ENCODE data around the gene KCNJ14. TPM values are rescaled to one million over a fixed set of nuclear protein-coding genes. Genes with fewer than 3 reads are reported as not detected.

Gene KCNJ14
- total and polyA plus RNA-seq, 2 experiments from 2014 or later = 0.81 to 0.94 TPM

DNA sequence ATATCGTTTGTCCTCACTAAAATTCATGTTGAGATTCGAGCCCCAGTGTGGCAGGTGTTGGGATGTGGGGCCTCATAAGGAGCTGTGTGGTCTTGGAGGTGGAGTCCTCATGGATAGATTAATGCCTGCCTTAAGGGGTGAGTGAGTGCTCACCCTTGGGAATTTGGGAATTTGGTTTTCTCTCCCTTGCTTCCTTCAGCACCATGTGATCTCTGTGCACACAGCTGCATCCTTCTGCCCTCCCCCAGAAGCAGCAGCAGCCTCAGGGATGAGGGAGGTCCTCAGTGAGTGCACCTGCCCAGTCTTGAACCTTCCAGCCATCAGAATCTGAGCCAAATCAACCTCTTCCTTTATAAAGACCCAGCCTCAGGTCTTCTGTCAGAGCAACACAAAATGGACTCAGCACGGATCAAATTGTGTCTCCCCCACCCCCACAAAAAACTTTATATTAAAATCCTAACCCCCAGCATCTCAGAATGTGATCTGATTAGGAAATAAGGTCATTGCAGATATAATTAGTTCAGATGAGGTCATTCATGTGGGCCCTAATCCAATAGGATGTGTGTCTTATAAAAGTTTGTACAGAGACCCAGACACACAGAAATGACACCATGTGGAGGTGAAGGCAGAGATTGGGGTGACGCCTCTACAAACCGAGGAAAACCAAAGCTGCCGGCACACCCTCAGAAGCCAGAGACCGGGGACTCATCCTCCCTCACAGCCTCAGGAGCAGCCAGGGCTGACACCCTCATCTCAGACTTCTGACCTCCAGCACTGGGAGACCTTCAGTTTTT is 26.7 kb downstream of the KCNJ14 start:
- Histone ChIP-seq H3K4me3 (peak overlapping the region; percentile 90), H3K9me2 (ENCODE audit: insufficient read depth) (no peaks in the 10 kb centered on the region), H4K20me1 (replicated peaks; ENCODE audit: insufficient read depth) (peaks cover 2% of the 10 kb centered on the region; the same call in 1 of the 2 replicates), H3K4me2 (peak overlapping the region; percentile 84), H3K36me3 (ENCODE audit: insufficient read depth) (no peaks in the 10 kb centered on the region), H3K27me3 (ENCODE audit: insufficient read depth) (no peaks in the 10 kb centered on the region), H3K79me2 (replicated peaks; ENCODE audit: insufficient read depth) (no peaks in the 10 kb centered on the region), H3K27ac (ENCODE audit: low read depth) (no peak overlapping the region), H3K4me1 (ENCODE audit: insufficient read depth) (peaks cover 12% of the 10 kb centered on the region; the same call in 1 of the 2 replicates), H3F3A (replicated peaks; ENCODE audit: low read depth) (peaks cover 30% of the 10 kb centered on the region), H2AFZ (no peak overlapping the region)
- H3K9me3 Mint-ChIP-seq = peaks cover 2% of the 10 kb centered on the region; the same call in 2 of the 3 replicates
- peak overlapping the region; percentile 83; the same call in 2 of the 3 replicates for H3K4me3 Mint-ChIP-seq
- DNase-seq (ENCODE audit: low spot score) (peak; percentile 26), ATAC-seq (no peak)
- peaks cover 43% of the 10 kb centered on the region for H3K27me3 Mint-ChIP-seq (ENCODE audit: insufficient read depth, low read depth, poor library complexity)
- peaks cover 17% of the 10 kb centered on the region for H3K36me3 Mint-ChIP-seq (ENCODE audit: low read depth)
- H3K4me1 Mint-ChIP-seq = peaks cover 22% of the 10 kb centered on the region
- TF ChIP-seq, protein P1, sequence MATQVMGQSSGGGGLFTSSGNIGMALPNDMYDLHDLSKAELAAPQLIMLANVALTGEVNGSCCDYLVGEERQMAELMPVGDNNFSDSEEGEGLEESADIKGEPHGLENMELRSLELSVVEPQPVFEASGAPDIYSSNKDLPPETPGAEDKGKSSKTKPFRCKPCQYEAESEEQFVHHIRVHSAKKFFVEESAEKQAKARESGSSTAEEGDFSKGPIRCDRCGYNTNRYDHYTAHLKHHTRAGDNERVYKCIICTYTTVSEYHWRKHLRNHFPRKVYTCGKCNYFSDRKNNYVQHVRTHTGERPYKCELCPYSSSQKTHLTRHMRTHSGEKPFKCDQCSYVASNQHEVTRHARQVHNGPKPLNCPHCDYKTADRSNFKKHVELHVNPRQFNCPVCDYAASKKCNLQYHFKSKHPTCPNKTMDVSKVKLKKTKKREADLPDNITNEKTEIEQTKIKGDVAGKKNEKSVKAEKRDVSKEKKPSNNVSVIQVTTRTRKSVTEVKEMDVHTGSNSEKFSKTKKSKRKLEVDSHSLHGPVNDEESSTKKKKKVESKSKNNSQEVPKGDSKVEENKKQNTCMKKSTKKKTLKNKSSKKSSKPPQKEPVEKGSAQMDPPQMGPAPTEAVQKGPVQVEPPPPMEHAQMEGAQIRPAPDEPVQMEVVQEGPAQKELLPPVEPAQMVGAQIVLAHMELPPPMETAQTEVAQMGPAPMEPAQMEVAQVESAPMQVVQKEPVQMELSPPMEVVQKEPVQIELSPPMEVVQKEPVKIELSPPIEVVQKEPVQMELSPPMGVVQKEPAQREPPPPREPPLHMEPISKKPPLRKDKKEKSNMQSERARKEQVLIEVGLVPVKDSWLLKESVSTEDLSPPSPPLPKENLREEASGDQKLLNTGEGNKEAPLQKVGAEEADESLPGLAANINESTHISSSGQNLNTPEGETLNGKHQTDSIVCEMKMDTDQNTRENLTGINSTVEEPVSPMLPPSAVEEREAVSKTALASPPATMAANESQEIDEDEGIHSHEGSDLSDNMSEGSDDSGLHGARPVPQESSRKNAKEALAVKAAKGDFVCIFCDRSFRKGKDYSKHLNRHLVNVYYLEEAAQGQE (IDR thresholded peaks at IDR 0.05; ENCODE audit: unreplicated experiment) = no peak
- TF ChIP-seq EZH2 (IDR thresholded peaks at IDR 0.05; ENCODE audit: low read depth, unreplicated experiment) = no peak
- TF ChIP-seq ZNF331 (CRISPR knock-in tag; IDR thresholded peaks at IDR 0.05; ENCODE audit: low read depth) = no peak
- no peak for TF ChIP-seq CREB1 (CRISPR knock-in tag; IDR thresholded peaks at IDR 0.05; ENCODE audit: low read depth)
- no peak for TF ChIP-seq ZNF114 (CRISPR knock-in tag; IDR thresholded peaks at IDR 0.05)
- TF ChIP-seq, protein P2, sequence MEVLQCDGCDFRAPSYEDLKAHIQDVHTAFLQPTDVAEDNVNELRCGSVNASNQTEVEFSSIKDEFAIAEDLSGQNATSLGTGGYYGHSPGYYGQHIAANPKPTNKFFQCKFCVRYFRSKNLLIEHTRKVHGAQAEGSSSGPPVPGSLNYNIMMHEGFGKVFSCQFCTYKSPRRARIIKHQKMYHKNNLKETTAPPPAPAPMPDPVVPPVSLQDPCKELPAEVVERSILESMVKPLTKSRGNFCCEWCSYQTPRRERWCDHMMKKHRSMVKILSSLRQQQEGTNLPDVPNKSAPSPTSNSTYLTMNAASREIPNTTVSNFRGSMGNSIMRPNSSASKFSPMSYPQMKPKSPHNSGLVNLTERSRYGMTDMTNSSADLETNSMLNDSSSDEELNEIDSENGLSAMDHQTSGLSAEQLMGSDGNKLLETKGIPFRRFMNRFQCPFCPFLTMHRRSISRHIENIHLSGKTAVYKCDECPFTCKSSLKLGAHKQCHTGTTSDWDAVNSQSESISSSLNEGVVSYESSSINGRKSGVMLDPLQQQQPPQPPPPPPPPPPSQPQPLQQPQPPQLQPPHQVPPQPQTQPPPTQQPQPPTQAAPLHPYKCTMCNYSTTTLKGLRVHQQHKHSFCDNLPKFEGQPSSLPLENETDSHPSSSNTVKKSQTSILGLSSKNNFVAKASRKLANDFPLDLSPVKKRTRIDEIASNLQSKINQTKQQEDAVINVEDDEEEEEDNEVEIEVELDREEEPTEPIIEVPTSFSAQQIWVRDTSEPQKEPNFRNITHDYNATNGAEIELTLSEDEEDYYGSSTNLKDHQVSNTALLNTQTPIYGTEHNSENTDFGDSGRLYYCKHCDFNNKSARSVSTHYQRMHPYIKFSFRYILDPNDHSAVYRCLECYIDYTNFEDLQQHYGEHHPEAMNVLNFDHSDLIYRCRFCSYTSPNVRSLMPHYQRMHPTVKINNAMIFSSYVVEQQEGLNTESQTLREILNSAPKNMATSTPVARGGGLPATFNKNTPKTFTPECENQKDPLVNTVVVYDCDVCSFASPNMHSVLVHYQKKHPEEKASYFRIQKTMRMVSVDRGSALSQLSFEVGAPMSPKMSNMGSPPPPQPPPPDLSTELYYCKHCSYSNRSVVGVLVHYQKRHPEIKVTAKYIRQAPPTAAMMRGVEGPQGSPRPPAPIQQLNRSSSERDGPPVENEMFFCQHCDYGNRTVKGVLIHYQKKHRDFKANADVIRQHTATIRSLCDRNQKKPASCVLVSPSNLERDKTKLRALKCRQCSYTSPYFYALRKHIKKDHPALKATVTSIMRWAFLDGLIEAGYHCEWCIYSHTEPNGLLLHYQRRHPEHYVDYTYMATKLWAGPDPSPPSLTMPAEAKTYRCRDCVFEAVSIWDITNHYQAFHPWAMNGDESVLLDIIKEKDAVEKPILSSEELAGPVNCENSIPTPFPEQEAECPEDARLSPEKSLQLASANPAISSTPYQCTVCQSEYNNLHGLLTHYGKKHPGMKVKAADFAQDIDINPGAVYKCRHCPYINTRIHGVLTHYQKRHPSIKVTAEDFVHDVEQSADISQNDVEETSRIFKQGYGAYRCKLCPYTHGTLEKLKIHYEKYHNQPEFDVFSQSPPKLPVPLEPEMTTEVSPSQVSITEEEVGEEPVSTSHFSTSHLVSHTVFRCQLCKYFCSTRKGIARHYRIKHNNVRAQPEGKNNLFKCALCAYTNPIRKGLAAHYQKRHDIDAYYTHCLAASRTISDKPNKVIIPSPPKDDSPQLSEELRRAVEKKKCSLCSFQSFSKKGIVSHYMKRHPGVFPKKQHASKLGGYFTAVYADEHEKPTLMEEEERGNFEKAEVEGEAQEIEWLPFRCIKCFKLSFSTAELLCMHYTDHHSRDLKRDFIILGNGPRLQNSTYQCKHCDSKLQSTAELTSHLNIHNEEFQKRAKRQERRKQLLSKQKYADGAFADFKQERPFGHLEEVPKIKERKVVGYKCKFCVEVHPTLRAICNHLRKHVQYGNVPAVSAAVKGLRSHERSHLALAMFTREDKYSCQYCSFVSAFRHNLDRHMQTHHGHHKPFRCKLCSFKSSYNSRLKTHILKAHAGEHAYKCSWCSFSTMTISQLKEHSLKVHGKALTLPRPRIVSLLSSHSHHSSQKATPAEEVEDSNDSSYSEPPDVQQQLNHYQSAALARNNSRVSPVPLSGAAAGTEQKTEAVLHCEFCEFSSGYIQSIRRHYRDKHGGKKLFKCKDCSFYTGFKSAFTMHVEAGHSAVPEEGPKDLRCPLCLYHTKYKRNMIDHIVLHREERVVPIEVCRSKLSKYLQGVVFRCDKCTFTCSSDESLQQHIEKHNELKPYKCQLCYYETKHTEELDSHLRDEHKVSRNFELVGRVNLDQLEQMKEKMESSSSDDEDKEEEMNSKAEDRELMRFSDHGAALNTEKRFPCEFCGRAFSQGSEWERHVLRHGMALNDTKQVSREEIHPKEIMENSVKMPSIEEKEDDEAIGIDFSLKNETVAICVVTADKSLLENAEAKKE (CRISPR knock-in tag; IDR thresholded peaks at IDR 0.05) = no peak
- no peak for TF ChIP-seq NANOG (IDR thresholded peaks at IDR 0.05; ENCODE audit: borderline replicate concordance)
- no peak for TF ChIP-seq STAT1 (IDR thresholded peaks at IDR 0.05; ENCODE audit: unreplicated experiment)
- no peak for TF ChIP-seq POLR2AphosphoS5 (IDR thresholded peaks at IDR 0.05; ENCODE audit: low read depth)
- no peak for TF ChIP-seq JUNB (IDR thresholded peaks at IDR 0.05; ENCODE audit: unreplicated experiment)
- TF ChIP-seq, protein P3, sequence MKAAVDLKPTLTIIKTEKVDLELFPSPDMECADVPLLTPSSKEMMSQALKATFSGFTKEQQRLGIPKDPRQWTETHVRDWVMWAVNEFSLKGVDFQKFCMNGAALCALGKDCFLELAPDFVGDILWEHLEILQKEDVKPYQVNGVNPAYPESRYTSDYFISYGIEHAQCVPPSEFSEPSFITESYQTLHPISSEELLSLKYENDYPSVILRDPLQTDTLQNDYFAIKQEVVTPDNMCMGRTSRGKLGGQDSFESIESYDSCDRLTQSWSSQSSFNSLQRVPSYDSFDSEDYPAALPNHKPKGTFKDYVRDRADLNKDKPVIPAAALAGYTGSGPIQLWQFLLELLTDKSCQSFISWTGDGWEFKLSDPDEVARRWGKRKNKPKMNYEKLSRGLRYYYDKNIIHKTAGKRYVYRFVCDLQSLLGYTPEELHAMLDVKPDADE (IDR thresholded peaks at IDR 0.05) = no peak
- no peak for TF ChIP-seq EZH2phosphoT487 (IDR thresholded peaks at IDR 0.05; ENCODE audit: unreplicated experiment)
- TF ChIP-seq, protein P4, sequence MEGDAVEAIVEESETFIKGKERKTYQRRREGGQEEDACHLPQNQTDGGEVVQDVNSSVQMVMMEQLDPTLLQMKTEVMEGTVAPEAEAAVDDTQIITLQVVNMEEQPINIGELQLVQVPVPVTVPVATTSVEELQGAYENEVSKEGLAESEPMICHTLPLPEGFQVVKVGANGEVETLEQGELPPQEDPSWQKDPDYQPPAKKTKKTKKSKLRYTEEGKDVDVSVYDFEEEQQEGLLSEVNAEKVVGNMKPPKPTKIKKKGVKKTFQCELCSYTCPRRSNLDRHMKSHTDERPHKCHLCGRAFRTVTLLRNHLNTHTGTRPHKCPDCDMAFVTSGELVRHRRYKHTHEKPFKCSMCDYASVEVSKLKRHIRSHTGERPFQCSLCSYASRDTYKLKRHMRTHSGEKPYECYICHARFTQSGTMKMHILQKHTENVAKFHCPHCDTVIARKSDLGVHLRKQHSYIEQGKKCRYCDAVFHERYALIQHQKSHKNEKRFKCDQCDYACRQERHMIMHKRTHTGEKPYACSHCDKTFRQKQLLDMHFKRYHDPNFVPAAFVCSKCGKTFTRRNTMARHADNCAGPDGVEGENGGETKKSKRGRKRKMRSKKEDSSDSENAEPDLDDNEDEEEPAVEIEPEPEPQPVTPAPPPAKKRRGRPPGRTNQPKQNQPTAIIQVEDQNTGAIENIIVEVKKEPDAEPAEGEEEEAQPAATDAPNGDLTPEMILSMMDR (conservative IDR thresholded peaks at IDR 0.05; ENCODE audit: low read depth in 2 of 2) = no peak
- peak overlapping the region; percentile 40; the same call in 1 of the 2 replicates for H3K27ac Mint-ChIP-seq

Data from GM23338 (cell line).